ENCODE measurements around the gene UBXN1. TPM values are rescaled to one million over a fixed set of nuclear protein-coding genes. Genes with fewer than 3 reads are reported as not detected.
"Not testable (repeated sequence)": the region's sequence is repeated elsewhere in the genome, so short reads cannot be mapped to it uniquely, and the experiment has no call there.

The UBXN1 gene
- total RNA-seq, 1 experiment from 2014 or later = 118 TPM

GRCh38 chr11:62652161-62653006 lies 26.5 kb downstream of the UBXN1 start:
- peaks cover 2% of the 10 kb centered on the region; the same call in 1 of the 2 replicates for H3K36me3 ChIP-seq (ENCODE audit: control insufficient read depth, insufficient read depth, low read length)
- peak overlapping the region; percentile 80 for H3K4me3 ChIP-seq (ENCODE audit: low read depth, low read length)
- no peaks in the 10 kb centered on the region for H3K27me3 ChIP-seq (replicated peaks; ENCODE audit: control insufficient read depth, insufficient read depth, low read length)
- no peak for DNase-seq
- H3K4me1 ChIP-seq = peaks cover 10% of the 10 kb centered on the region; the same call in 1 of the 2 replicates
- no peaks in the 10 kb centered on the region for H3K9me3 ChIP-seq
- intact Hi-C loops (cut with micrococcal nuclease; ENCODE audit: unreplicated experiment) = loop anchor here (1.0 kb wide), 1 partner anchor 12 kb away; no protein-coding TSS in a partner anchor
- POLR2A ChIA-PET = interaction anchor here (0.7 to 1.4 kb wide), 11 partner anchors 11 to 172 kb away, joined by 3 to 56 read pairs (median 5); partner anchors contain the start of genes B3GAT3, C11orf98, CSKMT and HNRNPUL2
- TSS peak; percentile 70 for BruUV-seq (replicated peaks)
- TF ChIP-seq CTCF (IDR thresholded peaks at IDR 0.05; ENCODE audit: insufficient read depth in 1 of 2, low read depth in 1 of 2, low read length in 1 of 2, severe bottlenecking in 1 of 2, unreplicated experiment in 1 of 2) = no peak
- Mint-ChIP-seq H3K4me1 (ENCODE audit: low read depth, unreplicated experiment) (peaks cover 7% of the 10 kb centered on the region), H3K4me3 (ENCODE audit: unreplicated experiment) (peak overlapping the region; percentile 75), H3K27me3 (ENCODE audit: insufficient read depth, unreplicated experiment) (no peaks in the 10 kb centered on the region), H3K27ac (ENCODE audit: unreplicated experiment) (peak overlapping the region; percentile 95), H3K9me3 (ENCODE audit: unreplicated experiment) (no peaks in the 10 kb centered on the region), H3K36me3 (ENCODE audit: insufficient read depth, unreplicated experiment) (peaks cover 41% of the 10 kb centered on the region)
- CTCF ChIA-PET = interaction anchor here (0.9 to 1.0 kb wide), 2 partner anchors 13 to 31 kb away, joined by 4 to 6 read pairs; partner anchors contain the start of genes B3GAT3, C11orf98 and CSKMT

GRCh38 chr11:62650283-62650682 lies 28.6 kb downstream of the UBXN1 start:
- H3K9me3 Mint-ChIP-seq (ENCODE audit: unreplicated experiment); H3K27ac Mint-ChIP-seq (ENCODE audit: unreplicated experiment); H3K4me3 ChIP-seq (ENCODE audit: low read depth, low read length); intact Hi-C loops (cut with micrococcal nuclease; ENCODE audit: unreplicated experiment); H3K4me1 Mint-ChIP-seq (ENCODE audit: low read depth, unreplicated experiment); H3K4me3 Mint-ChIP-seq (ENCODE audit: unreplicated experiment); DNase-seq; H3K36me3 ChIP-seq (ENCODE audit: control insufficient read depth, insufficient read depth, low read length); H3K27me3 Mint-ChIP-seq (ENCODE audit: insufficient read depth, unreplicated experiment); BruUV-seq (replicated peaks); H3K27me3 ChIP-seq (replicated peaks; ENCODE audit: control insufficient read depth, insufficient read depth, low read length); H3K9me3 ChIP-seq: not testable (repeated sequence)
- peaks cover 16% of the 10 kb centered on the region for H3K4me1 ChIP-seq
- H3K36me3 Mint-ChIP-seq (ENCODE audit: insufficient read depth, unreplicated experiment) = peaks cover 50% of the 10 kb centered on the region
- ChIA-PET CTCF (interaction anchor here (1.0 kb wide), 1 partner anchor 14 kb away, joined by 4 read pairs; the partner anchor contains the start of gene C11orf98), POLR2A (interaction anchor here (1.0 kb wide), 1 partner anchor 14 kb away, joined by 3 read pairs; no protein-coding TSS in a partner anchor)

- Mint-ChIP-seq H3K36me3 (ENCODE audit: insufficient read depth, unreplicated experiment) (peaks cover 57% of the 10 kb centered on the region), H3K27me3 (ENCODE audit: insufficient read depth, unreplicated experiment) (no peaks in the 10 kb centered on the region), H3K4me3 (ENCODE audit: unreplicated experiment) (no peak overlapping the region), H3K4me1 (ENCODE audit: low read depth, unreplicated experiment) (peaks cover 7% of the 10 kb centered on the region), H3K9me3 (ENCODE audit: unreplicated experiment) (no peaks in the 10 kb centered on the region), H3K27ac (ENCODE audit: unreplicated experiment) (no peak overlapping the region)
- intact Hi-C loops (cut with micrococcal nuclease; ENCODE audit: unreplicated experiment) = loop anchor here (5.0 kb wide), 1 partner anchor 37 kb away; the partner anchor contains the start of genes EML3 and ROM1
- H3K4me1 ChIP-seq = peaks cover 23% of the 10 kb centered on the region
- H3K36me3 ChIP-seq (ENCODE audit: control insufficient read depth, insufficient read depth, low read length) = peaks cover 2% of the 10 kb centered on the region; the same call in 1 of the 2 replicates
- H3K9me3 ChIP-seq = no peaks in the 10 kb centered on the region
- POLR2A ChIA-PET = interaction anchor here (4.5 kb wide), 1 partner anchor 16 kb away, joined by 43 read pairs; the partner anchor contains the start of genes C11orf98 and CSKMT
- CTCF ChIA-PET = no interaction called here
- H3K4me3 ChIP-seq (ENCODE audit: low read depth, low read length) = no peak overlapping the region
- no peak for DNase-seq
- no peak for TF ChIP-seq CTCF (IDR thresholded peaks at IDR 0.05; ENCODE audit: insufficient read depth in 1 of 2, low read depth in 1 of 2, low read length in 1 of 2, severe bottlenecking in 1 of 2, unreplicated experiment in 1 of 2)
- no peaks in the 10 kb centered on the region for H3K27me3 ChIP-seq (replicated peaks; ENCODE audit: control insufficient read depth, insufficient read depth, low read length)
- no TSS peak for BruUV-seq (replicated peaks)
Measured at GRCh38 chr11:62649486-62649885, 29.4 kb downstream of the UBXN1 start.

All from Caco-2 (cell line).